NCI-H1048 (cell line): ENCODE measurements around the gene TMEM218.

ENCODE experiments used
- DNase-seq: peaks from one replicate; lab custom pipeline; 2025; lab: John Stamatoyannopoulos, UW

TMEM218 gene

DNA sequence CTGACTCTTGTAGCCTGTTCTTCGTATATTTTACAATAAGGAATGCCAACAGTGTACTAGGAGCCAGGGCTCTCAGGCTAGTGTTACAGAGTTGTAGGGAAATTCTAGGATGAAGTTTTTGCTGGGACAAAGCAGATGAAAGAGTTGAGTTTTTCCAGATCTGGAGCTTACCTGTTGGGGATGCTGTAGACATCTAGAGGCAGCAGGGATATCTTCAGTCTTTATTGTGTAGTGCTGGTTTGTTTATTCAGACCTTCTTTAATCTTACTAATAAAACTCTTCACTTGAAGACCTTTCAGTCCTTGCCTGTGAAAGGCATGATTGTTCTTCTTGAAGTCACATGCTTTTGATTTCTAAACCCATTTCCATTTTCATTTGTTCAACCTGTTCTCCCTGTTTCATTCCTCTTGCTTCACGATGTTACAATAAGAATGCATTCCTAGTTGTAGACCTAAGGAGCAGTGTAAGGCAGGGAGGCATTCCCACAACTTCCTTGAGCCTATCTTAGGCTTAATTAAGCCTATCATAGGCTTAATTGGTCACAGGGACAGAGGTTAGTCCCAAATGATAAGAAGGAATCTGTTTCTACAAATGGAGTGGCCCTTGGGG lies 56.2 kb downstream of the TMEM218 start:
- DNase-seq = no peak

DNA sequence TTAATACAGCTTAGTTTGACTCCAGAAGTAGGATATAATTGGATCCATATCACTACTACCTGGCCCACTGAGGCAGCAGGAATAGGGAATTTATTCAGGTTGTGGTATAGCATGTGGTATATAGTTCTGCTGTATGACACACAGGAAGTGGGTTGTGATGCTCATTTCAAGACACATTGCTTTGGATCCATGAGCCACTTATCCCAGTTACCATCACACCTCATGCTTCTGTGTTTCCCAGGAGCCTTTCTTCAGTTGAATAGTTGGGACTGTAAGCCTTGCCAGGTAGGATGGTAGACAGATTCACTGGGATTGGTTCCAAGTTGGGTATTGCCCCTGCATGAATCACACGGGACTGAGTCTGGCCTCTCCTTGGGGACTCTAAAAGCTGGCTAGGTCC lies 58.3 kb downstream of the TMEM218 start:
- DNase-seq = no peak

DNA sequence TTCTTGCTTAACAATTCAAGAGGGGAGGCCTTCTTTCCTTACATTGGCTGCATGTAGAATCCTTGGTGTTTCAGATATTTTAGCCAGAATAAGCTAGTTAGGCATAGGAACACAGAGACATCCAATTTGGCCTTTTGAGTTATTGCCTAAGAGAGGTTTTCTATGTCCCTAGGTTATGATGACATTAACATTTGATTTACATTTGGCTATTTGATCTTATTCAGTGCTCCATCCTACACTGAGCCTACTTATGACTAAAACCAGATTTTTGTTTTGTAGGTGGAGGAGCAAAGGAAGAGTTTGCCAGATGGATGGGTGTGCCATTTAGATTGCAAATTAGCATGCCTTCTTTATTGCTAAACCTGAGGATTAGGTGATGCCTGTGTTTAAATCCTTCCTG lies 59.4 kb downstream of the TMEM218 start:
- no peak for DNase-seq

DNA sequence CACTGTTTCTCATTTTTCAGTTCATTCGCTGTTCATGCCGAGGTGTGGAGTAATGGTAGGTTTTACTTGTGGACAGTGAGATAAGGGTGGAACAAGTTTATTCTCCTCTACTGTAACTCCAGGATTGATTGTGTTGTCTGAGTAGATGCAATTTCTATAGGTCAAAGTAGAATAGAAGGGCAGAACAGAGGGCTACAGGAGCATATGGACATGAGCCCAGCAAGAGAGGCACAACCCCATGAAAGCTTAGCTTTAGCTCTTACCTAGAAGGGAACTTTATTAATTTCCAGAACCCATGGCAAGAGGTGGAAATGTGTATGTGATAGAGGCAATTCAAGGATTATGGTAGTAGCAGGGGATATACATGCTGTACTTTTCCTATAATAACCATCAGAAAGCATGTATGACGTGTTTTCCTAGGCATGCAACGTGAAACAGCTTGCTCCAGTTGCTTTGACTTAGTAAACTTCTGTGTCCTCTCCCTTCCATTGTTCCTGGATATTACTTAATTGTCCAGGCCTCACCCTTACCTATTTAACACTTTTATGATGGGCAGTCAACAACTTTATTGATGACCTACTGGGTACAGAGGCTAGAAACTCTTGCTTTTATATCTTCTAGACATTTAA lies 62.1 kb downstream of the TMEM218 start:
- DNase-seq = no peak
